IPS DF 4.7 (cell line): ENCODE measurements around the gene TPCN2.
A peak's percentile ranks its signal among the peaks of the same experiment; 100 is the strongest.

Source experiments
- DNase-seq: peaks from one replicate; pipeline ENCODE4 v3.0.0-alpha.2; 2013; ENCODE audit warnings: low spot score; ENCODE audit errors: extremely low read depth

The TPCN2 gene

DNA sequence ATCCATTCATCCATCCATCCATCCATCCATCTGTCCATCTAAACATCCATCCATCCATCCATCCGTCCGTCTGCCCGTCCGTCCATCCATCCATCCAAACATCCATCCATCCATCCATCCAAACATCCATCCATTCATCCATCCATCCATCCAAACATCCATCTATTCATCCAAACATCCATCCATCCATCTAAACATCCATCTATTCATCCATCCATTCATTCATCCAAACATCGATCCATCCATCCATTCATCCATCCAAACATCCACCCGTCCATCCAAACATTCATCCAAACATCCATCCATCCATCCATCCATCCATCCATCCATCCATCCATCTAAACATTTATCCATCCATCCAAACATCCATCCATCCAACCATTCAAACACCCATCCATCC is 61.7 kb downstream of the TPCN2 start:
- no peak for DNase-seq

DNA sequence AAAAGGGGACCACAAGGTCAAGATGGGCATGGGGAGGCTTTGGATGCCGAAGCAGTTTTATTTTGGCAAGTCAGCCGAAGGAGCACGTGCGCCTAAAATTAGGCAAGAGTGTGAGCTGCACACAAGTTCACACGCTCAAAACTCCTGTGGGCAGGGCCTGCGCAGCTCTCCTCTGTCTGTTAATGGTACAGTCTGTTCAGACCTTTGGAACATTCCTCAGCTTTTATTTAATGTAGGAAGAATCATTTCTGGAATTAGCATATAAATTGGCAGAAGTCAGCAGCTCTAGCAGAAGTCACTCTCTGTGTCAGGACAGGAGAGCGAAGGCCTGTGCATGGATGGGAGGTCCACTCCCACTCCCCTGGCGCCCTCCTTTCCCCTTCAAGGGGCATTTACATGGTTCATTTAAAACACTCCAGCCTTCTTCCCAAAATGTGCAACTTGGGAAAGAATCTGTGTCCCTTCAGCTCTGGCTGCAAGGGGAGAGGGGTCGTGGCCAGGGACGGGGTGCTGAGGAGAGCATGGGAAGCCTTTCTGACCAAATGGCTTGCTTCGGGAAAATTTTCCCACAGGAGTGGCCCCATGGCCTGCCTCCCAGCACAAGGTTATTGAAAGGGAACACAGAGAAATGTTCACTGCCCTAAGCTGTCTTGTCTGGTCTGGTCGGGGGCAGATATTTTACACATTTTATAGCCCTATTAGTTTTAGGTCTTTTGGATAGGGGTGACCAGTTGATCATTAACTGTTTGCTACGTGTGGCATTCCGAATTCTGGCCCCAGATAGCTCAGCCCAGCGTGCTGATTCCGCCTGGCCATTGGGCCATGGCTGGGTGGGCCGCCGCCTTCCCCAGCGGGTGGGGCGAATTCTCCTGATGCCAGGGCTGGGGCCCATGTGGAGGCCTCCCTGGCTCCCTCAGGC is 63.2 kb downstream of the TPCN2 start:
- DNase-seq = no peak

DNA sequence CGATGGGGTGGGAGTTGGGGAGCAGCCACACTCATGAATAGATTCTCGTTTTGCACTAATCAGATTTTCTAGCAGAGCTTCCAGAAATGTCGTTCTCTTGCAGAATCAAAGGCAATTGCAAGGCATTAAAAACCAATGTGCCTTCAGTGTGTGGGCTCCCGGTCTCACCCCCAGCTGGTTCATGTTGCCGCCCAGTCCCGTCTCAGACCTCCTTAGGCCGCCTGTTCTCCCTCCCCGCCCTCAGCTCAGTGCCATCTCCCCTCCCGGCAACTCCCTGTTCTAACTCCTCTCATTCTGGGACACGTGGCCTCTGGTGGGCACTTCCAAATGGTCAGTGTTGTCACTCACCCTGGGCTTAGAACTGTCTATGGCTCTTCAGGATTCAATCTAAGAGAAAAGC is 64.5 kb downstream of the TPCN2 start:
- DNase-seq = no peak

DNA sequence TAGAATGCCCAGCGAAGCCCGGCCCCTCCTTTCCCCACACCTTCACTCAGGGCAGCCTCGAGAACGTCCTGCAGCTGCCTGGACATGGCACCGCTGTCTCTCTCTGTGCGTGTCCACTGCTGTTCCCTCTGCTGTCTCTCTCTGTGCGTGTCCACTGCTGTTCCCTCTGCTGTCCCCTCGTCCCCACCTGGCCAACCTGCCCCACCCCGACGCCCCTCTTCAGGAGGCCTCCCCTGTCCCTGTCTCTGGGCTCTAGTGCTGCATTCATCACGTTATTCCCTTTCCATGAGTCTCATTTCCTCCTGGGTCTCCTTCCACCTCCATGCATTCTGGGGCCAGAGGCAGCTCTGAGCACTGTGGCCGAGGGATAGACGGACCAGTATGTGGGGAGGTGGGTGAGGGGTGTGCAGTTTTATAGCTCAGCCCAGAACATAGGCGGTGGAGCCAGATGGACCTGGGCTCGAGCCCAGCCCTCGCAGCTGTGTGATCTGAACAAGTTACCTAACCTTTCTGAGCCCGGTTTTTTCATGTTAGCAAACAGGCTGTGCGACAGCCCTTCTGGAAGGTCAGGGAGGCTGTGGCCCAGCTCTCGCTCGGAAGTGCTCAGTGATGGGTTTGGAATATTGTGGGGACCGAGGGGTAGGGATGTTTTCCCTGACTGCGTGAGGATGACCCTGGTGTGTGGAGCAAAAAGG is 65.1 kb downstream of the TPCN2 start:
- no peak for DNase-seq

DNA sequence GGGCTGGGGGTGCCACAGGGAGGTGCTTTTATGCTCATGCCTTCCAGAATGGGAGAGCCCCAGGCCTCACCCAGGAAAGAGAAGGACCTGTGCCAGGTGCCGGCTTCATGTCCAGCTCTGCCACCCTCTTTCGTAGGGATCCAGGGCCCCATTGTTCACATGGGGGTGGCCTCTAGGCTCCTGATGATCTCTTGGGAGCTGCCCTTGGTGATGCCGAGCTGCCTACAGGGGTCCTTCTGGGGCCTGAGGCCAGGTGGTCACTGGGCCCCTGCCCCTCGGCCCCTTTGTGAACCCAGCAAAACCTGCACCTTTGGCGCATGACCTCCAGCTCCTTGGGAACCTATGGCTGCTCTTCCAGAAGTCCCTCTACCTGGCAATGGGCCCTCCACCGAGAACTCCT is 65.6 kb downstream of the TPCN2 start:
- DNase-seq = no peak

DNA sequence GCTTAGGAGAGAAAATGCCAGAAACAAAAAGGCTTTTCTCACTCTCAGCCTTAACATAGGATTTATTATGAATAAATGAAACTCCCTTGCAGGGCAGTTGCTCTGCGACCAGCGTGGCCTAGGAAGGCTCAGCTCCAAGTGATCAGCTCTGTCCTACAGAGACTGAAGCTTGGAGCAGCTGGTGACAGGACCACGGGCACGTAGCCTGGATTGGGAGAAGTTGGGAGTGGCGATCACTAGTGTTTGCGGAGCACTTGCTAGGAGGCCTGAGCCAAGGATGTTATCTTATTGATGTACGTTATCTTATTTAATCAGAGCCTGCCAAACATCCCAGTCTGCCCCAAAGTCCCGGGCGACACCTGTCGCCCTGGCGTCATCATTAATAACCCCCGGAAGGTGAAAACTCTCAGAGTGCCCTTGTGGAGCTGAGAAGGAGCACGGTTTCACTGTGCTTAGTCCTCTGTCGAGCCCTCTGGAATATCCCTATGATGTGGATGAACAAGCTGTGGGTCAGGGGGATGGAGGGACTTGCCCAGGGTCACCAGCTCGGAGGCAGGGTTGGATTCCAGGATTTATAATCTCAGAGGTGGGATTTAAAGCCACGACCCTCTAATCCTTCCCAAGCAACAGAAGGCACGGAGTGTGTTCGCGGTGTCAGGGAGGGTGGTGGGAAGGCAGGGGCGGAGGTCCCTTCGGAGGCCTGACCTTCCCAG is 66.2 kb downstream of the TPCN2 start:
- DNase-seq = no peak

DNA sequence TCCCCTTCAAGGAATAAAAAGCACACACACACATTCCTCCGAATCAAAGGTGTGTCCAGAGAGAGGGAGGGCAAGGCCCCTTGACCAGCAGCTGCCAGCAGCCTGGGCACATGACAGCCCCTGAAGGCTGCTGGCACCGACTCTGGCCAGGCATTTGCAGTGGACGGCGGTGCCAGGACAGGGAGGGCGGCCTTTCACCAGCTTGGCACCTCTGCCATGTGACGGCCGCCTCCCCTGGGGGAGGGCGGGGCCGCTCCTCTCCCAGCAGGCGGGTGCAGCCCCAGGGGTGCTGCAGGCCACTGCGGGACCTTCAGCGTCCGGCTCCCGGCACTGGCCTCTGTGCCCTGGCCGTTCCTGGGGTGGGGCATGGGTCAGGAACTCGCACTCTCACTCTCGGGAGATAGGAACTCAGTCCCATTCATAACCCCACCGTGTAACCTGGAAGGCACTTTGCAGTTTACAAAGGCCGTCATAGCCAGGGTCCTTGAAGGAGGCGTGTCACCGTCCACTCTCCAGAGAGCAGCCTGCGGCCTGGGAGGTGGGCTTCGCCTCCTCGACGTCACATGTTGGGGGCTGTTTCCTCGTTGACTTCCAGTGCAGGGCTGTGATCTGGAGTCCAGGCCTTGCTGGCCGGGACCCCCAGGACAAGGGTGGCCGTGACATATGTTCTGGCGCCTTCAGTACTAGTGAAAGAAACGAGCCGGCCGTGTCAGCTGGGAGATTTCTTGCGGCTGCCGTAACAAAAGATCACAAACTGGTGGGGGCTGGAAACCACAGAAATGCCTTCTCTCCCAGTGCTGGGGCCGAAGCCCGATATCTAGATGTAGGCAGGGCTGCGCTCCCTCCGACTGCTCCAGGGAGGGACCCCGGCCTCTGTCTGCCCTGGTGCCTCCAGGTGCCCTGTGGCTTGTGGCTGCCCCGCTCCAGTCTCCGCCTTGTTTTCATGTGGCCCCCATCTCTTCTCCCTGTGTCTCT is 67.1 kb downstream of the TPCN2 start:
- no peak for DNase-seq

DNA sequence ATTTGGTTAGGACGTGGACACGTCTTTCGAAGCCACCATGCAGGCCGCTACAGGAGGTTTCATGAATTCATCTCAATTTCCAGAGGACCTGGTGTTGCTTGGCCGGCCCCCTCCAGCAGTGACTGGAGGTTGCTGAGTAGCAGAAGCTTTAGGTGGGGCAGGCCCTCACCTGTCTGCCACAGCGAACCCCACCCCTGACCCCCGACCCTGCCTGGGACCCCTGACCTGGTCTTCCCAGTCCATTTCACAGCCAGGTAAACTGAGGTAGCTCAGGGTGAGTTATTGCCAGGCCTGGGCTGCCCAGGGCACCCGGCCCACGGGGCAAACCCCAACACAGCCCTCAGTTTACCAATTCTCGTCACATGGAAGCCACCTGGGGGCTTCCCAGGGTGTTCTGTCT is 67.9 kb downstream of the TPCN2 start:
- no peak for DNase-seq

DNA sequence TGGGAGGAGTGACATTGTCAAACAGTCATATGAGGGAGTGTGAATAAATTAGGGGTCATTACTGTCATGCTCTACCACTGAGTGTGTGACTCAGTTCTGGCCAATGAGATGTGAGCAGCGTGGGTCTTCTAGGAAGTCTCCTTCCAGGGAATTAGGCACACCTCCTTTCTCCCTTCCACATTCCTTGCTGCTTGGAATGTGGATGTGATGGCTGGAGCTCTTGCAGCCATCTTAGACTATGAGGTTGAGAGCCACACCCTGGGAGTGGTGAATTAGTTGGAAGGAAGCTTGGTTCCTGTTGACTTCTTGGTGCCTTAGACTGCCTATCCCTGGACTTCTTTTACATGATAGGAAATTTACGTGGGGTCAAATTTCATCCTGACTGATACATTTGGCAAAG is 70.5 kb downstream of the TPCN2 start:
- DNase-seq = no peak

DNA sequence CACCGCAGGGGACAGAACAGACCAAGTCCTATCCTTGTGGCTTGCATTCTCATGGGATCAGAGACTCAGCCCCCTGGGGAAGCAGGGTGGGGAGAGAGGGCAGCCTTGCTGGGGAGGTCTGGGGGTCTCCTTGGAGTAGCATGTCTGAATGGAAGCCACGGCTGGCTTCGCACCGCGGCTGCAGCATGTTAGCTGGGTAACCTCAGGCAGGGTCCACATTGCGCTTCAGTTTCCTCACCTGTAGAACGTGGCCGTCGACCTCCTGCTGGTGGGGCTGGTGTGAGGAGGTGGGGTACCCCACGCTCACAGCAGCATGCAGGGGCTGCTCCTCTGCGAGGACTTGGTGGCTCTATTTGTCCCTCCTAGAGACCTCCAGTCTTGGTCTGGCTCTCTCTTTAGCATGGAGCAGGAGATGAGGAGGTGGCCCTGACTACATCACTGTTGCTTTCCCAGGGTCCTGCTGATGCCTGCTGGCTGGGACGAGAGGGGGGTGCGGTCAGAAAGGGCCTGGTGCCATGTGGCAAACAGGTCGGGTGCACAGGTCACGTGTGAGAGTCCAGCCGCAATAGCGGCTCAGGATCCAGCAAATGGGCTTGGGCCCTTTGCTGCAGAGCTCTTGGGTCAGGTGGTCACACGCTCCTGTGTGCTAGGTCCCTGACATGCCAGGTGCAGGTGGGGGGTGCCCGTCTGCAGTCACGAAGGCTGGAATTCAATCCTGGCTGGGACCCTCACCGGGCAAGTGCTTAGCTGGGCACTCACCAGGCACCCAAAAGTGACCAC is 71.6 kb downstream of the TPCN2 start:
- no peak for DNase-seq

DNA sequence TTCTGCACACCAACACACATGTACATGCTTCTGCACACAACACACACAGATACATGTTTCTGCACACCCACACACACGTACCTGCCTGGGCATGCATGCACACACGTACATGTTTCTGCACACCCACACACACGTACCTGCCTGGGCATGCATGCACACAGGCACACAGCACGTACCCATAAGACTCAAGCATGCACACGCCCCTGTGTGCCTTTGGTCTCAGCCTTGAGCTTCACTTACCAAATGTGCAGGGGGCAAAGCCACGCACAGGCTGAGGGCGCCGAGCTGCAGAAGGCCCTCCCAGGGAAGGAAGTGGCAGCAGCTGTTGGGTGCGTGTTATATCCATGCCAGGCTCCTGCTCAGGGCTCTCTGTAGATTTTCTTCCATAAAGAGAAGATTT is 72.3 kb downstream of the TPCN2 start:
- no peak for DNase-seq

DNA sequence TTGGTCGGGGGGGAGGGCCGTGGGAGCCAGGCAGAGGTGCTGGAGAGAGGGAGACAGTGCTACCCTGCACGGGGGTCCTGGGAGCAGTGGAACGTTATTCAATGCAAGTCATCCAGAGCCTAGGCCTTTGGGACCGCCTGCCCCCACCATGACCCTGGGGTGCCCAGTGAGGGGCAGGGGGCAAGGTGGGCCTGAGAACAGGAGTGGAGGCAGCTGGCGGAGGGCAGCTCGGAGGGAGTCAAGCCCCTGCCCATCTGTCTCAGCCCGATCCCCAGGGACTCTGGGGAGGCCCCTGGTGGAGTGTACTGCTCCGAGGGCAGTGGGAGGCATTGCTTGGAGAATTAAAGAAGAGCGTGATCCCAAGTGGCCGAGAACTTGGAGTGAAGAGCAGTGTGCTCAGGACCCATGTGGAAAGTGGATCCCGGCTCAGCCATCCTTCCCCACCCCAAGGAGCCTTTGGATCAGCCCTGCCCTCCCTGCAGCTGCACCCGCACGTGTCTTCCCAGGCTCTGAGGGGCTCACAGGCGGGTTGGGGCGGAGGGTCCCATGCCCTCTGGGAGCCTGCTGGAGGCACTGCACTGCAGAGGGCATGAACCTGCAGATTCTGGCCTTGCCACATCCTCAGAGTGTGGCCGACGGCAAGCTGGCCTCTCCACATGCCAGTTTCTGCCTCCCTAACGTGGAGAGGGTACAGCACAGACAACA is 73.0 kb downstream of the TPCN2 start:
- DNase-seq = no peak

DNA sequence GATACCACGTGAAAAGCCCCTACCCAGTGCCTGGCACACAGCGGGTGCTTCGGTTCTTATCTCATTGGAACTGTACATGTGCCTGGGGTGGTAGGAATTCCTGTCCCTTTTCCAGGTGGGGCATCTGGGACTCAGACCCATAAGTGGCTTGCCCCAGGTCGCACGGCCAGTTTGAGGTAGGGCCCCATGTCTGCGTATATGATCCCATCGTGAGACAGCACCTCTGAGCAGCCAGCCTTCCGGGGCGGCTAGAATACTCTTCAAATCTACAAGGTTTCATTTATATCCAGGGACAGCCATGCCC is 73.5 kb downstream of the TPCN2 start:
- no peak for DNase-seq

DNA sequence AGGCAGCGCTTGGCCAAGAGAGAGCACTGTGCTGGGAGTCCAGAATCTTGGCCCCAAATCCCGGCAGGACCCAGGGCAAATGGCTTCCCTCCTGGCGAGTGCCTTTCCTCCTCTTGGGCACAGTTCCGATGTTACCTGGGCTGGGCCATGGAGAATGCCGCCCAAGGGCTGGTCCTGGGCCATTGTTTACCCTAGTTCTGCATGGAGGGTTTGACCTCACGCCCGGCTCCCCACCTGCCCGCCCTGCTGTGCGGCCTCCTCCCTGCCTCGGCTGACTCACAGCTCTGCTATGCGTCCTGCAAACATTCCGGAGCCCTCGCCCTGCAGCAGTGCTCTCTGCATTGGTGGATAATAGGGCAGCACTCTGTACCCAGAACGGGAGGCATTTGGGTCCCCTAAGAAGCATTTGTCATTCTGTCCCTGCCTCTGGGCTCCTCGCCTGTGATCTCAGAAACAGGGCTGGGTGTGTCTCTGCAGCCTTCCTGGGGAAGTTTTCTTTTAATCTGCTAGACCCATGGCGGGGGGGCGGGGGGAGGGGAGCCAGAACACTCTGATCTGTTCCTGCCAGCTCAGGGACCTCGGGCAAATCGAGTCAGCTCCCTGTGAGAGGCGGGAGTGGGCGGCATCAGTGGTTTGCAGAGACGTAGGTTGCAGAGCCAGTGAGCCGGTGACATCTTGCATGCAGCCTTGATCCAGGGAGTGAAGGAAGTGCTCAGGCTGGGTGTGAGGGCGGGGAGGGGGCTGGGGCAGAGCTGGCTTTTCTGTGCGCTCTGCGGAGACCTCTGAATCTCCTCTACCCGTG is 74.1 kb downstream of the TPCN2 start:
- DNase-seq = peak; percentile 89

DNA sequence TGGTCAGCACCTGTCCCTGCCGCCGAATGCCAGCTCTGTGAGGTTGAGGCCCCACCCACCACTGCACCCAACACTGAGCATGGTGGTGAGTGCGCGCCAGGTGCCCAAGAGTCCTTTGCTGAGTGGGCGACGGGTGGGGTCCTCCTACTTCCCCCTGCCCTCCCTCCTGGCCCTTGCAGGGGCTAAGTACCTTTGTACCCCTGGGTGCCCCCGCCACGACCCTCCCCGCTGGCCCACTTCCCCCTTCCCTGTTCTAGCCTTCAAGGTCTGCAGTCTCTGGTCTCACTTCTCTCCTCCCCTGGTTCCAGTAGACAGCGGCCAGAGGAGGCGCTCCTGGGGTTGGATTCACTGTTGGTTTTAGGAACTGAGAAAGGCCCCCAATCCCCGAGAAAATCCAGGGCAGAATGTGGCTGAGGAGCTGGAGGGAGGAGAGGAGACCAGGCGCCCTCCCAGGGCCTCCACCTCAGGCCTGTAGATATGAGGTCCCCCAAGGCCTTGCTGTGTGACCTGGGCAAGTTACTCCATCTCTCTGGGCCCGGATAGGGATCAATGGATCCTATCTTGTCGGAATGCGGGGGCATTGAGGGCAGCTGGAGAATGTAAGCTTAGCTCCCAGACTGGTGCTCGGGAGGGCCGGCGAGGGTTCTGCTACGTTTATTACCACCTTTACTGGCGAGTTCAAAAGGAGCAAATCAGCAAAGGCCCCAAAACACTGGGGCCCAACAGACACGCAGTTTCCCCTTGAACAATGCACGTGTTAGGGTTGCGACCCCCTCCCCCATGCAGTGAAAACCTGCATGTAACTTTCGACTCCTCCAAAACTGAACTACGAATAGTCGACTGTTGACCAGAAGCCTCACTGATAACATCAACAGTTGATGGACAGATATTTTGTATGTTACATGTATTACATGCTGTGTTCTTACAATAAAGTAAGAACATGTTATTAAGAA is 75.1 kb downstream of the TPCN2 start:
- no peak for DNase-seq

DNA sequence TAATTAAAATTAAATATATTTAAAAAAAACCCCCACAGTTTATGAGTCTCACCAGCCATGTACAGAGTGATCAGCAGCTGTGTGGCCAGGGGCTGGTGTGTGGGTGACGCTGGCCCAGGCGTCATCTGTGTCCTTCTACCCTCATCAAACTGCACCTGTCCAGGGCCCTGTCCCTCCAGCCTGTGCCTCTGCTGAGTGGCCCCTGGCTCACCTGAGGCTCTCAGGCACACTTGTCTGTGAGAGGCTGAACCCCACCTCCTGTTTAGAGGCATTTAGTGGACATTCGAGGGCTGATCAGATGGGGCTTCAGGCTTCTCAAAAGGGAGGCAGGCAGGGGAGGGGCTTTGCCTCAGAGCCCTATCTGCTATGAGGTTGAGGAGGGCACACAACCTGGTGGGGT is 77.1 kb downstream of the TPCN2 start:
- no peak for DNase-seq

DNA sequence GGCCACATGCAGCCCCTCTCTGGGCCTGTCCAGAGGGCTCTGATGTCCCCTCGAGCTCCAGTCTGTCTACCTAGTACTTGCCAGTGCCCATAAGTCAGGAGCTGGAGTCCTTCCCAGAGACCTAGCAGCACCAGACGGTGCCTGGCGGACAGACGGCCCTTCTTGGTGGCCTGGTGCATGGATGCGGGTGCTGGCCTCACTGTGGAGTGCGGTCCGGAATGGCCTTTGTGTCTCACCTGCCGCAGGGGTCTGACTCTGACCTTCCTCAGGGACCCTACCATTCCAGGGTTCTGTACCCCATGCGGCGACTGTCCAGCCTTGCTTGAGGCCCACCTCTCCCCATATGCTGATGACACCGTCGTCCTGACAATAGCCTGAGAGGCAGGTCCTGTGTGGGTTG is 77.6 kb downstream of the TPCN2 start:
- DNase-seq = no peak
